Activated naive CD4-positive, alpha-beta T cell treated with anti-CD3 and anti-CD28 coated beads for 36 hours (primary cell): ENCODE data around the gene MAST2. TPM values are rescaled to one million over a fixed set of nuclear protein-coding genes. Genes with fewer than 3 reads are reported as not detected.
"Not testable (repeated sequence)": the region's sequence is repeated elsewhere in the genome, so short reads cannot be mapped to it uniquely, and the experiment has no call there.

ENCODE experiments used
- CTCF ChIA-PET: fragments of 350-600 bp; sonication (Branson Sonifier 250); formaldehyde crosslinking; loops from one replicate; lab custom pipeline; 2021; ENCODE audit warnings: antibody characterized with exemption; lab: Charles Lee
- DNase-seq: peaks from one replicate; pipeline ENCODE4 v3.0.0-alpha.2; 2020
- H3K27ac Mint-ChIP-seq: one replicate; pipeline ENCODE4 v1.8.0; 2021; ENCODE audit warnings: mild to moderate bottlenecking, mixed read lengths
- H3K27me3 Mint-ChIP-seq: one replicate; pipeline ENCODE4 v1.8.0; 2021; ENCODE audit warnings: low read depth, mixed read lengths
- H3K36me3 Mint-ChIP-seq: one replicate; pipeline ENCODE4 v1.8.0; 2021; ENCODE audit warnings: low read depth, mixed read lengths
- H3K4me1 Mint-ChIP-seq: one replicate; pipeline ENCODE4 v1.8.0; 2021; ENCODE audit warnings: low read depth, mixed read lengths
- H3K4me3 Mint-ChIP-seq: one replicate; pipeline ENCODE4 v1.8.0; 2021; ENCODE audit warnings: mild to moderate bottlenecking, moderate library complexity, mixed read lengths
- H3K9me3 Mint-ChIP-seq: one replicate; pipeline ENCODE4 v1.8.0; 2021; ENCODE audit warnings: mixed read lengths
- intact Hi-C: fragments of 100-400 bp; cut with micrococcal nuclease; formaldehyde crosslinking; loops from one replicate; pipeline ENCODE4 v1.15.1; 2023
- total RNA-seq, 2 experiments: library from RNA; stranded (reverse); gene quantifications; one replicate each; pipeline ENCODE4 v1.2.3, GENCODE V29; 2021

The MAST2 gene
- total RNA-seq, 2 experiments from 2014 or later = 21.7 to 22.1 TPM

GRCh38 chr1:45913731-45914501, 110.5 kb downstream of the MAST2 start:
- Mint-ChIP-seq H3K4me1 (peaks cover 6% of the 10 kb centered on the region), H3K4me3 (no peak overlapping the region), H3K36me3 (no peaks in the 10 kb centered on the region), H3K9me3 (no peaks in the 10 kb centered on the region), H3K27me3 (no peaks in the 10 kb centered on the region), H3K27ac (no peak overlapping the region)
- CTCF ChIA-PET = interaction anchor here (1.0 to 1.1 kb wide), 2 partner anchors 8 to 46 kb away, joined by 3 read pairs; no protein-coding TSS in a partner anchor
- intact Hi-C loops = no loop called here
- DNase-seq = no peak

- no peaks in the 10 kb centered on the region for H3K9me3 Mint-ChIP-seq
- no peaks in the 10 kb centered on the region for H3K36me3 Mint-ChIP-seq
- no peak for DNase-seq
- CTCF ChIA-PET = interaction anchor here (1.3 kb wide), 1 partner anchor 11 kb away, joined by 3 read pairs; no protein-coding TSS in a partner anchor
- H3K27me3 Mint-ChIP-seq = no peaks in the 10 kb centered on the region
- no peak overlapping the region for H3K4me3 Mint-ChIP-seq
- no peak overlapping the region for H3K27ac Mint-ChIP-seq
- intact Hi-C loops = no loop called here
- peaks cover 6% of the 10 kb centered on the region for H3K4me1 Mint-ChIP-seq
These were observed 111.4 kb downstream of the MAST2 start for GRCh38 chr1:45914836-45915235.

- no peak for DNase-seq
- no peaks in the 10 kb centered on the region for H3K4me1 Mint-ChIP-seq
- no peak overlapping the region for H3K27ac Mint-ChIP-seq
- CTCF ChIA-PET = interaction anchor here (0.7 kb wide), 1 partner anchor 9 kb away, joined by 3 read pairs; no protein-coding TSS in a partner anchor
- H3K4me3 Mint-ChIP-seq = no peak overlapping the region
- intact Hi-C loops = no loop called here
- no peaks in the 10 kb centered on the region for H3K27me3 Mint-ChIP-seq
- H3K9me3 Mint-ChIP-seq = no peaks in the 10 kb centered on the region
- no peaks in the 10 kb centered on the region for H3K36me3 Mint-ChIP-seq
These were observed 119.0 kb downstream of the MAST2 start for GRCh38 chr1:45922374-45922773.

- Mint-ChIP-seq H3K36me3 (no peaks in the 10 kb centered on the region), H3K4me3 (no peak overlapping the region), H3K4me1 (no peaks in the 10 kb centered on the region), H3K27ac (no peak overlapping the region), H3K9me3 (no peaks in the 10 kb centered on the region), H3K27me3 (no peaks in the 10 kb centered on the region)
- DNase-seq = no peak
- CTCF ChIA-PET = no interaction called here
- intact Hi-C loops = no loop called here
These were observed 119.4 kb downstream of the MAST2 start for GRCh38 chr1:45922813-45923212.

GRCh38 chr1:45923343-45923742, 119.9 kb downstream of the MAST2 start:
- H3K4me3 Mint-ChIP-seq = no peak overlapping the region
- intact Hi-C loops = no loop called here
- H3K9me3 Mint-ChIP-seq = no peaks in the 10 kb centered on the region

GRCh38 chr1:45924736-45925135, 121.3 kb downstream of the MAST2 start:
- CTCF ChIA-PET = no interaction called here
- Mint-ChIP-seq H3K27me3 (no peaks in the 10 kb centered on the region), H3K4me3 (no peak overlapping the region), H3K36me3 (no peaks in the 10 kb centered on the region), H3K27ac (no peak overlapping the region), H3K9me3 (no peaks in the 10 kb centered on the region), H3K4me1 (no peaks in the 10 kb centered on the region)
- intact Hi-C loops = no loop called here
- no peak for DNase-seq

More at GRCh38 chr1:45923343-45923742, 119.9 kb downstream of the MAST2 start:
- no peaks in the 10 kb centered on the region for H3K36me3 Mint-ChIP-seq
- H3K27me3 Mint-ChIP-seq = no peaks in the 10 kb centered on the region
- CTCF ChIA-PET = no interaction called here
- no peak overlapping the region for H3K27ac Mint-ChIP-seq
- no peak for DNase-seq
- no peaks in the 10 kb centered on the region for H3K4me1 Mint-ChIP-seq

- Mint-ChIP-seq H3K27ac (no peak overlapping the region), H3K9me3 (no peaks in the 10 kb centered on the region), H3K4me1 (no peaks in the 10 kb centered on the region), H3K4me3 (no peak overlapping the region), H3K36me3 (no peaks in the 10 kb centered on the region), H3K27me3 (no peaks in the 10 kb centered on the region)
- CTCF ChIA-PET = no interaction called here
- DNase-seq = no peak
- intact Hi-C loops = no loop called here
These were observed 122.4 kb downstream of the MAST2 start for GRCh38 chr1:45925728-45926287.

- no peaks in the 10 kb centered on the region for H3K9me3 Mint-ChIP-seq
- H3K27ac Mint-ChIP-seq = no peak overlapping the region
- no peaks in the 10 kb centered on the region for H3K4me1 Mint-ChIP-seq
- intact Hi-C loops = no loop called here
- no peak for DNase-seq
- no peaks in the 10 kb centered on the region for H3K36me3 Mint-ChIP-seq
- H3K4me3 Mint-ChIP-seq = no peak overlapping the region
- CTCF ChIA-PET = no interaction called here
- H3K27me3 Mint-ChIP-seq = no peaks in the 10 kb centered on the region
These were observed 122.9 kb downstream of the MAST2 start for GRCh38 chr1:45926330-45926729.

- DNase-seq, H3K27me3 Mint-ChIP-seq, H3K4me3 Mint-ChIP-seq, H3K27ac Mint-ChIP-seq, H3K36me3 Mint-ChIP-seq, CTCF ChIA-PET, intact Hi-C loops, H3K9me3 Mint-ChIP-seq, H3K4me1 Mint-ChIP-seq: not testable (repeated sequence)
These were observed 124.0 kb downstream of the MAST2 start for GRCh38 chr1:45927231-45927915.

GRCh38 chr1:45928486-45929205, 125.2 kb downstream of the MAST2 start:
- no peaks in the 10 kb centered on the region for H3K9me3 Mint-ChIP-seq
- intact Hi-C loops = no loop called here
- no peak overlapping the region for H3K27ac Mint-ChIP-seq
- no peaks in the 10 kb centered on the region for H3K27me3 Mint-ChIP-seq
- no peak for DNase-seq
- CTCF ChIA-PET = interaction anchor here (0.7 kb wide), 1 partner anchor 11 kb away, joined by 4 read pairs; no protein-coding TSS in a partner anchor
- H3K36me3 Mint-ChIP-seq = no peaks in the 10 kb centered on the region
- no peaks in the 10 kb centered on the region for H3K4me1 Mint-ChIP-seq
- no peak overlapping the region for H3K4me3 Mint-ChIP-seq

GRCh38 chr1:45929257-45929687, 125.9 kb downstream of the MAST2 start:
- intact Hi-C loops = no loop called here
- Mint-ChIP-seq H3K27me3 (no peaks in the 10 kb centered on the region), H3K4me1 (no peaks in the 10 kb centered on the region), H3K27ac (no peak overlapping the region), H3K36me3 (no peaks in the 10 kb centered on the region), H3K9me3 (no peaks in the 10 kb centered on the region), H3K4me3 (no peak overlapping the region)
- CTCF ChIA-PET = interaction anchor here (0.7 kb wide), 1 partner anchor 11 kb away, joined by 4 read pairs; no protein-coding TSS in a partner anchor
- no peak for DNase-seq
